CD14-positive monocyte (primary cell): ENCODE measurements around the gene KANK2. TPM values are rescaled to one million over a fixed set of nuclear protein-coding genes. Genes with fewer than 3 reads are reported as not detected.

Experiments used
- DNase-seq, 3 donors: peaks; one replicate each; pipeline ENCODE4 v3.0.0-alpha.2; 2011 to 2022
- H2AFZ ChIP-seq: 2 replicates; pipeline ENCODE4 v1.6.0; 2012; ENCODE audit warnings: mild to moderate bottlenecking, low read depth, low read length, inconsistent platforms; ENCODE audit not compliant: insufficient read depth, poor library complexity, severe bottlenecking
- H3K27ac ChIP-seq, 2 donors: 1 replicate in 1 of 2; 2 replicates in 1 of 2; pipeline ENCODE4 v1.5.1; 2012 to 2013; ENCODE audit warnings: low read length in 2 of 2, control low read depth in 1 of 2, inconsistent platforms in 1 of 2, low read depth in 1 of 2, mild to moderate bottlenecking in 1 of 2
- H3K27me3 ChIP-seq, 2 donors: one replicate each; pipeline versions ENCODE4 v1.6.0 to v1.6.1; 2011 to 2013; ENCODE audit warnings: low read length in 2 of 2; ENCODE audit not compliant: control insufficient read depth in 2 of 2, insufficient read depth in 2 of 2
- H3K36me3 ChIP-seq, 2 donors: replicated peaks in 1 of 2; 1 replicate in 1 of 2; 2 replicates in 1 of 2; pipeline versions ENCODE4 v1.5.1 to v1.6.1; 2012 to 2013; ENCODE audit warnings: low read length in 2 of 2, control low read depth in 1 of 2, inconsistent platforms in 1 of 2, mild to moderate bottlenecking in 1 of 2; ENCODE audit not compliant: insufficient read depth in 2 of 2, control insufficient read depth in 1 of 2
- H3K4me1 ChIP-seq, 2 donors: 1 replicate in 1 of 2; 2 replicates in 1 of 2; pipeline versions ENCODE4 v1.5.1 to v1.6.1; 2012 to 2013; ENCODE audit warnings: low read length in 2 of 2, control low read depth in 1 of 2, inconsistent platforms in 1 of 2, mild to moderate bottlenecking in 1 of 2, moderate library complexity in 1 of 2; ENCODE audit not compliant: insufficient read depth in 2 of 2, control insufficient read depth in 1 of 2
- H3K4me2 ChIP-seq: replicated peaks from 2 replicates; pipeline ENCODE3; 2012; ENCODE audit warnings: low read length, moderate library complexity, mild to moderate bottlenecking; ENCODE audit not compliant: poor library complexity, severe bottlenecking; ENCODE audit errors: extremely low read depth
- H3K4me3 ChIP-seq, 3 experiments: fragments of 200-600 bp in 1 of 3; sonication (generic) in 1 of 3; replicated peaks in 1 of 3; 1 replicate in 2 of 3; 2 replicates in 1 of 3; pipeline ENCODE4 v1.5.1; 2011 to 2013; ENCODE audit warnings: low read length in 3 of 3, mild to moderate bottlenecking in 3 of 3, control low read depth in 2 of 3, low read depth in 2 of 3, inconsistent platforms in 1 of 3, moderate library complexity in 1 of 3
- H3K79me2 ChIP-seq: 2 replicates; pipeline ENCODE4 v1.6.0; 2012; ENCODE audit warnings: mild to moderate bottlenecking, control low read depth, inconsistent platforms, low read length, moderate library complexity; ENCODE audit not compliant: insufficient read depth
- H3K9ac ChIP-seq: 2 replicates; pipeline ENCODE4 v1.6.0; 2017; ENCODE audit warnings: low read length, mild to moderate bottlenecking; ENCODE audit not compliant: insufficient read depth, poor library complexity, severe bottlenecking
- H3K9me3 ChIP-seq, 2 donors: replicated peaks in 1 of 2; 1 replicate in 1 of 2; 2 replicates in 1 of 2; pipeline versions ENCODE4 v1.5.1 to v1.6.1; 2012 to 2013; ENCODE audit warnings: low read length in 2 of 2, control low read depth in 1 of 2; ENCODE audit not compliant: control insufficient read depth in 1 of 2, insufficient read depth in 1 of 2
- H4K20me1 ChIP-seq: 2 replicates; pipeline ENCODE4 v1.6.0; 2012; ENCODE audit warnings: mild to moderate bottlenecking, low read length, control low read depth, moderate library complexity; ENCODE audit not compliant: insufficient read depth
- H3K27ac Mint-ChIP-seq, 7 donors: one replicate each; pipeline ENCODE4 v1.8.0; 2020; ENCODE audit warnings: mild to moderate bottlenecking in 7 of 7, mixed read lengths in 7 of 7, moderate library complexity in 6 of 7, inconsistent platforms in 2 of 7
- H3K27me3 Mint-ChIP-seq, 3 donors: one replicate each; pipeline ENCODE4 v1.8.0; 2021 to 2022; ENCODE audit warnings: low read depth in 3 of 3, mild to moderate bottlenecking in 3 of 3, mixed read lengths in 3 of 3, moderate library complexity in 3 of 3, inconsistent platforms in 1 of 3
- H3K36me3 Mint-ChIP-seq, 2 donors: one replicate each; pipeline ENCODE4 v1.8.0; 2020; ENCODE audit warnings: mixed read lengths in 2 of 2, inconsistent platforms in 1 of 2, mild to moderate bottlenecking in 1 of 2
- H3K4me1 Mint-ChIP-seq: one replicate; pipeline ENCODE4 v1.8.0; 2020; ENCODE audit warnings: mild to moderate bottlenecking, mixed read lengths
- H3K4me3 Mint-ChIP-seq, 2 donors: one replicate each; pipeline ENCODE4 v1.8.0; 2020; ENCODE audit warnings: mild to moderate bottlenecking in 2 of 2, mixed read lengths in 2 of 2, moderate library complexity in 1 of 2
- H3K9me3 Mint-ChIP-seq, 7 donors: one replicate each; pipeline ENCODE4 v1.8.0; 2020 to 2022; ENCODE audit warnings: mixed read lengths in 7 of 7, mild to moderate bottlenecking in 6 of 7, moderate library complexity in 6 of 7, inconsistent platforms in 2 of 7
- WGBS: methylation state at CpG from one replicate; pipeline ENCODE4 v1.1.5; 2013; ENCODE audit warnings: missing lambda C conversion rate; ENCODE audit not compliant: insufficient coverage; 5-methylcytosine and 5-hydroxymethylcytosine counted together
- intact Hi-C, 2 donors: fragments of 100-400 bp; cut with micrococcal nuclease; formaldehyde crosslinking; loops; one replicate each; pipeline versions ENCODE4 v1.15.0 to v1.15.1; 2023
- polyA plus RNA-seq, 3 donors: library from polyadenylated mRNA; depleted of rRNA in 1 of 3; unstranded in 2 of 3; stranded (reverse) in 1 of 3; fragments of 300-500 nt in 2 of 3; fragments of >200 nt in 1 of 3; fragmentation: Illumina TruSeq in 2 of 3; gene quantifications; 1 replicate in 2 of 3; 2 replicates in 1 of 3; pipeline ENCODE4 v1.2.3, GENCODE V29; 2012 to 2021
- TF ChIP-seq, protein P1 (sequence below): fragments of 200-600 bp; IDR thresholded peaks from one replicate; pipeline ENCODE4 v1.8.0; 2022; ENCODE audit warnings: antibody characterized with exemption, mild to moderate bottlenecking

KANK2 gene
- polyA plus RNA-seq, 3 donors = 0.40 to 1.3 (median 0.64) TPM

DNA sequence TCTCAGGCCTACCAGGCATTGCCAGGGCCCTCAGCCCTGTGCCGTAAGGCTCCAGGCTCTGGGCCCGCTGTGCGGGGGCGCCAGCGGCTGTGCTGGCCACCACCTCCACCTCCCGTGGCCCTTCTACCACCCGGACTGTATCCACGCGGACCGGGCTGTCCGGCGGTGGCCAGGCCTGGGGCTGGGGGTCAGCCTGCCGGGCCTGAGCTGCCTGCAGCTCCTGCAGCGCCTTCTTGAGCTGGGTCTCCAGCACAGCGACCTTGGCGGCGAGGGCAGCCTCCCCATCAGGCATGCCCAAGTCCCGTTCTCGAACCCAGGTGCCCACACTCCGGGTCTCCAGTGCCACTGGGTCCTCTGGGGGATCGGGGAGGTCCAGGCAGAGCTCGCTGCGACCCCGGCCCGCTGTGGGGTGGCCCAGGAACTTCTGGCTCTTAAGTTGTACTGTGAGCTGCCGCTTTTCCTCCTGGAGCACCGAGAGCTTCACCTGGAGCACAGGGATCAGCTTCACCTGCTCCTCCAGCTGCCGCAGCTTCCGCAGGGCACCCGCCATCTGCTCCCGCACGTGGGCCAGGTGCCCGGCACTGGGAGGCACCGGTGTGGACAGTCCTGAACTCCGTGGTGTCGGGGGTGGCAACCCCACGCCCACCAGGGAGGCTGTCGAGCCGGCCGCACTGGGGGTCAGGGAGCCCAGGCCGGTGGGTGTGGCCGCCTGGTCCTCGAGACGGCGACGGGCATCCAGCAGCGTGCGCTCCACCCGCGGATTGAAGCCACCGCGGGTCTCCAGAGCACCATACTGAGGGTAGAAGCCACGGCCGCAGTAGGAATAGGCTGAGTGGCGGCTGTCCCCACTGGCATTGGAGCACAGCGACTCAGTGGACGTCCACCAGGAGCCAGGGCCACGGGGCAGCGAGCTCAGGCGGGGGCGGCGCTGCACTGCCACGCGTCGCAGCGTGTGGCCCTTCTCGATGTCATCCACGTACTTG lies 4.1 kb downstream of the KANK2 start:
- H3K4me1 Mint-ChIP-seq = peaks cover 32% of the 10 kb centered on the region
- Histone ChIP-seq H2AFZ (no peak overlapping the region), H3K27ac (no peak overlapping the region), H4K20me1 (no peaks in the 10 kb centered on the region), H3K36me3 (no peaks in the 10 kb centered on the region), H3K9ac (no peak overlapping the region), H3K79me2 (no peaks in the 10 kb centered on the region), H3K4me3 (no peak overlapping the region), H3K27me3 (peaks cover 0 to 5% of the 10 kb centered on the region in 2 donors), H3K4me2 (no peak overlapping the region), H3K9me3 (peaks cover 0 to 6% of the 10 kb centered on the region in 2 donors), H3K4me1 (peaks cover 22 to 36% of the 10 kb centered on the region in 2 donors)
- H3K27me3 Mint-ChIP-seq = peaks cover 0 to 17% (median 6%) of the 10 kb centered on the region in 3 donors
- TF ChIP-seq, protein P1, sequence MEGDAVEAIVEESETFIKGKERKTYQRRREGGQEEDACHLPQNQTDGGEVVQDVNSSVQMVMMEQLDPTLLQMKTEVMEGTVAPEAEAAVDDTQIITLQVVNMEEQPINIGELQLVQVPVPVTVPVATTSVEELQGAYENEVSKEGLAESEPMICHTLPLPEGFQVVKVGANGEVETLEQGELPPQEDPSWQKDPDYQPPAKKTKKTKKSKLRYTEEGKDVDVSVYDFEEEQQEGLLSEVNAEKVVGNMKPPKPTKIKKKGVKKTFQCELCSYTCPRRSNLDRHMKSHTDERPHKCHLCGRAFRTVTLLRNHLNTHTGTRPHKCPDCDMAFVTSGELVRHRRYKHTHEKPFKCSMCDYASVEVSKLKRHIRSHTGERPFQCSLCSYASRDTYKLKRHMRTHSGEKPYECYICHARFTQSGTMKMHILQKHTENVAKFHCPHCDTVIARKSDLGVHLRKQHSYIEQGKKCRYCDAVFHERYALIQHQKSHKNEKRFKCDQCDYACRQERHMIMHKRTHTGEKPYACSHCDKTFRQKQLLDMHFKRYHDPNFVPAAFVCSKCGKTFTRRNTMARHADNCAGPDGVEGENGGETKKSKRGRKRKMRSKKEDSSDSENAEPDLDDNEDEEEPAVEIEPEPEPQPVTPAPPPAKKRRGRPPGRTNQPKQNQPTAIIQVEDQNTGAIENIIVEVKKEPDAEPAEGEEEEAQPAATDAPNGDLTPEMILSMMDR = no peak
- peaks cover 0 to 3% of the 10 kb centered on the region in 2 donors for H3K36me3 Mint-ChIP-seq
- H3K27ac Mint-ChIP-seq = no peak overlapping the region
- WGBS = 97% methylated on average over 63 of the region's 68 CpGs
- peaks cover 0 to 11% (median 4%) of the 10 kb centered on the region in 7 donors for H3K9me3 Mint-ChIP-seq
- DNase-seq = no peak
- intact Hi-C loops = no loop called here
- no peak overlapping the region for H3K4me3 Mint-ChIP-seq

DNA sequence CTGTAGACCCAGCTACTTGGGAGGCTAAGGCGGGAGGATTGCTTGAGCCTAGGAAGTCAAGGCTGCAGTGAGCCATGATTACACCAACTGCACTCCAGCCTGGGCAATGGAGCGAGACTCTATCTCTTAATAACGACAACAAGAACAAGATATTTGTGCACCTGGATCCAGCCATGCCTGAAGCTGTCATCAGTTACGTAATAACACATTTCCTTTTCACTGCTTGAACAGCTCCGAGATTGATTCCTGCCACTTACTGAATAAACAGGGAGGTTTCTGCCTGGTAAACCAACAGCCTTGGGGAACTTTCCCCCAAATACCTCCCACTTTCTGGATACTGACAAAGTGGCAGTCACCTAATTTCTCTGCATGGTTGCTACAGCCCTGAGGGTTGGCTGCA lies 5.4 kb downstream of the KANK2 start:
- intact Hi-C loops = no loop called here
- DNase-seq = no peak
- TF ChIP-seq, protein P1 = no peak
- no peak overlapping the region for H3K4me2 ChIP-seq
- H3K9me3 ChIP-seq = peaks cover 0 to 6% of the 10 kb centered on the region in 2 donors
- no peak overlapping the region for H3K9ac ChIP-seq
- Mint-ChIP-seq H3K27ac (no peak overlapping the region), H3K4me3 (no peak overlapping the region), H3K27me3 (peaks cover 1 to 13% (median 6%) of the 10 kb centered on the region in 3 donors), H3K36me3 (peaks cover 0 to 3% of the 10 kb centered on the region in 2 donors), H3K4me1 (peaks cover 25% of the 10 kb centered on the region), H3K9me3 (peaks cover 0 to 11% (median 4%) of the 10 kb centered on the region in 7 donors)
- H3K27ac ChIP-seq = no peak overlapping the region
- H3K27me3 ChIP-seq = peaks cover 0 to 5% of the 10 kb centered on the region in 2 donors
- peaks cover 15 to 26% of the 10 kb centered on the region in 2 donors for H3K4me1 ChIP-seq
- no peak overlapping the region for H3K4me3 ChIP-seq
- no peak overlapping the region for H2AFZ ChIP-seq
- no peaks in the 10 kb centered on the region for H4K20me1 ChIP-seq
- 81% methylated on average over 4 of the region's 5 CpGs for WGBS
- H3K79me2 ChIP-seq = no peaks in the 10 kb centered on the region
- no peaks in the 10 kb centered on the region for H3K36me3 ChIP-seq
